Fibroblast of upper back skin (primary cell): ENCODE results near the gene TOLLIP.
A peak's percentile ranks its signal among the peaks of the same experiment; 100 is the strongest.
"Not testable (repeated sequence)": the region's sequence is repeated elsewhere in the genome, so short reads cannot be mapped to it uniquely, and the experiment has no call there.

Experiments
- DNase-seq: peaks from one replicate; pipeline ENCODE4 v3.0.0-alpha.2; 2013

The TOLLIP gene

GRCh38 chr11:1309498-1310317, at the start of gene TOLLIP:
TOLLIP (minus strand) TSS chr11:1309632; CDS start chr11:1309498, 134 bp downstream.
- peak; percentile 92 for DNase-seq

DNA sequence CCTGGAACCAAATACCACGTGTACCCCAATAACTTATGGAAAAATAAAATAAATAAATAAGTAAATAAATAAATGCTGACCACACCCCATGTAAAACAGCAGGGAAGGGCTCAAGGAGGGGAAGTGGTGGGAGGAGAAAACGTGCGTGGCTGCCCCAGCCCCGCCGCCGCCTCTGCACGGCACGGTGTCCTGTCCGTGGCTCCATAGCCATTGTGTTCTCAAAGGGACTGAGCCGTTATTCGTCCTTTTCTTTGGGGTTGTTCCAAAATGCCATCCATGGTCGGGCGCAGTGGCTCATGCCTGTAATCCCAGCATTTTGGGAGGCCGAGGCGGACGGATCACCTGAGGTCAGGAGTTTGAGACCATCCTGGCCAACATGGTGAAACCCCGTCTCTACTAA, 49.5 kb upstream of the TOLLIP start:
- not testable (repeated sequence) for DNase-seq

DNA sequence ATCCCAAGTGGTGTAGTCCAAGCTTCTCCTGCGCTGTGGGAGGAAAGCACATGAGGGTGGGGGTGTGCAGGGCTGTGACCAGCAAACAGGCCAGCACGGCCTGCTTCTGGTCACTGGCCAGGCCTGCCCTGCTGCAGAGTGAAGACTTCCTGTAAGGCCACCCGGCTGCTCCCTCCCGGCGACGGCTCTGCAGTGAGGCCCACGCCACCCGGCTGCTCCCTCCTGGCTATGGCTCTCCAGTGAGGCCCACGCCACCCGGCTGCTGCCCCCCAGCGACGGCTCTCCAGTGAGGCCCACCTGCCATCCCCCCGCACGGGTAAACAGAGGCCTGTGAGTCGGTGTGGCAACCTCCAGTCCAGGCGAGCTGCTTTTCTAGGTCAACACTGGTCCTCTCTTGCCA, 48.9 kb upstream of the TOLLIP start:
- no peak for DNase-seq

- DNase-seq = no peak
Measured at GRCh38 chr11:1356478-1356960, 47.1 kb upstream of the TOLLIP start.

- DNase-seq = no peak
Measured at GRCh38 chr11:1356007-1356435, 46.6 kb upstream of the TOLLIP start.

- no peak for DNase-seq
Measured at GRCh38 chr11:1354125-1354938, 44.9 kb upstream of the TOLLIP start.

DNA sequence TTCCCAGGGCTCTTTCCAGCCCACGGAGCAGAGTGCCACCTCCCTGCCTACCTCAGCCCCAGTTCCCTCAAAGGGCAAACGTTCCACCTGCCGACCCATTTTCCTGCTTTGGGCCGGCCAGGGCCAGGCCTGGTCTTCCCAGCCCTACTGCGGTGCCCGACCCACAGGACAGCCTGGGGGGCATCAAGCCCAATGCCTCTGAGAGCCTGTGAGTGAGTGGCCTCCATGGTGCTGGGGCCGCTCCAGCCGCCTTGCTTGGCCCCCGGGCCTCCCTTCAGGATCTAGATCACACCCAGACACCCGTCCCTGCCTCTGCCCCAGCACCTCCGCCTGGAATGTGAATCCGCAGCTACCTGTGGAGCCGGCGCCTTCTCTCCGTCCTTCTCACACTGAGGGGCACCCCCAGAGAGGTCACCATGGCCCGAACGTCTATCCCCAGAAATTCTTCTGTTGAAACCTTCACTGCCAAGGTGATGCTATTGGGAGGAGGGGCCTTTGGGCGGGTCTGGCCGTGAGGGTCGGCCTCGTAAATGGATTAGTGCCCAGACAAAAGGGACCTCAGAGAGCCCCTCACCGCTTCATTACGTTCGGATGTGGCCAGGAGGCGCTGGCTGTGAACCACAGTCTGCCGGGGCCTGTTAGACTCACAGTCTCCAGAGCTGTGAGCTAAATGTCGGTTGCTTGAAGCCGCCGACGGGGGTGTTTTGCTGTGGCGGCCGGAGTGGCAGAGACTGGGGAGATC, 44.1 kb upstream of the TOLLIP start:
- no peak for DNase-seq

- no peak for DNase-seq
Measured at GRCh38 chr11:1352696-1353382, 43.4 kb upstream of the TOLLIP start.

GRCh38 chr11:1351278-1351937, 42.0 kb upstream of the TOLLIP start:
- DNase-seq = no peak

DNA sequence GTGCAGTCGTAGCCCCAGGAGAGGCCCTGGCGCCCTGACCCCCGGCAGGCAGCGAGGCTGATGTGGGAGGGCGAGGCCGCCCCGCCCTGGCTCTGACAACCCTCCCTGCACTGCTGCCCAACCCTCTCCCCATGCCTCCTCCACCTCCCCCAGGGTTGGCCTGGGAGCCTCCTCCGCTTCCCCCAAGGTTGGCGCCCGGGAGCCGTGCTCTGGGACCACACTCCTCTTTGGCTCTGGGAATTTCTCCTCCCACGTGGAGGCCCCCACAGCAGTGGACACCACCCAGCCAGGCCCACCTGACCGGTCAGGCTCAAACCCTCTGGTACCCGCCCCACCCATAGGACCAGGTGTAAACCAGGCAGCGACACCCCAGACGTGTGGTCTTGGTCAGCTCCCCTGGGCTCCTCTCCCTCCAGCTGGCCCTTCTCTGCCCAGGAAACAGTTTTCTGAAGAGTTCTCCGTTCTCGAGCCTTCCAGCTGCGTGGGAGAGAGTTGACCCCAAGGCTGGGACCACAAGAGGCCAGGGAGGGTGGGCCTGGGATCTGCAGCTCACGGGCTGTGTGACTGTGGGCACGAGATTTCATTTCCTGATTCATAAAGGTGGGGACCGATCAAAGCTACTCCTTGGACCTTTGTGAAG, 40.8 kb upstream of the TOLLIP start:
- no peak for DNase-seq

DNA sequence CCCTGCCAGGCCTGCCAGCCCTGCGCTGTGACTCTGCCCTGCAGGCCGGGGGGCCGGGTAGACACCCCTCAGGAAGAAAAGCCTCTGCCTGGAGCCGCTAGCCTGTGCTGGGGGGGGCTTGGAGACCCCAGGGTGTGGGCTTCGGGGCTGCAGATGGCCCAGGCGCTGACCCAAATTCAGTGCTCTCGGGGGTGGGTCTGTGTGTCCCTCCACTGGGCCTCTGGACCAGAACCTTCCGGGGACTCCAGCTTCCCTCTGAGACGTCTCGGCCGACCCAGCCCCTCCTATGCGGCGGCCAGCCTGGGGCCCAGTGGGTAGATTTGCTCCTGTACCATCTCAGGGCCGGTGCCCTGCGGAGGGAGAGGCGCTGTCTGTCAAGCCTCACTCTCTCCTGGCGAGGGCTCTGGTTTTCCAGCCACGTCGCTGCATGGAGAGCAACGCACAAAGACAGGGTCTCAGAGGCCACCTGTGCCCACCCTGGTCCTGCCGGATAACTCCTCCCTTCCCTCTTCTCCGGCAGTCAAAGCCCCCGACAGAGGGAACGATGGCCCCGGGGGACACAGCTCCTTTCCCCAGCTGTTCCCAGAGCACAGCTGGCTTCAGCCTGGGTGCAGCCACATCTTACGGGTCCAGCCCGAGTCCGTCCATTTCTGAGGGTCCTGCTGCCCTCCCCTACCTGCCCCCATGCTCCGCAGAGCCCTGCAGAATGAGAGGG, 40.1 kb upstream of the TOLLIP start:
- DNase-seq = no peak

DNA sequence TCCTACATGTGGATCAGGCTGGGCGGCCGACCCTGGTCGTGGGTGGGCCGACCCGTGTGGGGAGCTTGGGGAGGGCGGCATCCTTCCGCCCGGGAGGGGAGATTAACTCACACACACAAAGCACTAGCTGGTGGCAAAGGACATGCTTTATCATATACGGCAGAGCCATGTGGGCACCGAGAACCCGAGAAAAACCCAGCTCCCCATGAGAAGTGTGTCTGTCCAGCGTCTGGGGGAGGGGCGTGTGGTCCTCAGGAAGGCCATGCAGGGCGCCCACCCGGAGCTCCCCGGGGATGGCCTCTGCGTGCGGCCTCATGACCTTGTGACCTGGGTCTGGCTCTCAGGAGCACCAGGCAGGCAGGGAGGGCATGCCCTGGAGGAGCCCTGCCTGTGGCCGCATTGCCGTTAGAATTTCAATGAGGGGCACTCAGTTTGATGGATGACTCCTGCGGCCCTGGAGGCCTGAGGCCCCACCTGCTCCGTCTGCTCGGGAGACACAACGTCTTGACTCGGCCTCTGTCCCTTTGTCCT, 39.4 kb upstream of the TOLLIP start:
- no peak for DNase-seq

DNA sequence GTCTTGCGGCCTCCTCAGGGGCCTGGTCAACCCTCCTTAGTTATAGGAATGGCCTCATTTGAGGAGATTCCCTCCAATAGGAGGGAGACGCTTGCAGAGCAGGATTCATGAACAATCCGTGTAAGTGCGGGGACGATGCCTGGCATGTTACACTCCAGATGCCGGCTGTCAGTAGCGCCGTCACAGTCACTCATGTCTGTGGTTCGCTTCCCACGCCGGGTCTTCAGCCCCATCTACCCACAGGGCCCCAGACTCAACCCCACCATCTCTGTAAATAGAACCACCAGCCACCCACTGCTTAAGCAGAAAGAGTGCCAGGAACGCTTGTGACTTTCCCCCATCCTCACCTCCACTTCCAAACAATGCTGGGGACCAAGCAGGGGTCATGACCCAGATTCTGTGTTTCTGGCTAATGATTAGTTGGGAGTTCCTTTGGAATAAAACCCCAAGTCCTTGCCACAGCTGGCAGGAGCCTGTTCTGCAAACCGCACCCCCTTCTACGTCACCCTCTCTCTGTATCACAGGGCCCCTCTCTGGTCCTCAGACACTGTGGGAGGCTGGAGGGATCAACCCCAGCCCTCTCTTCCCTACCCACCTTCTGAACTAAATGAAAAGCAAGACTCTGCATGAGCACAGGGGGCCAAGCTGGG, 38.8 kb upstream of the TOLLIP start:
- no peak for DNase-seq

GRCh38 chr11:1347411-1347999, 38.1 kb upstream of the TOLLIP start:
- not testable (repeated sequence) for DNase-seq

DNA sequence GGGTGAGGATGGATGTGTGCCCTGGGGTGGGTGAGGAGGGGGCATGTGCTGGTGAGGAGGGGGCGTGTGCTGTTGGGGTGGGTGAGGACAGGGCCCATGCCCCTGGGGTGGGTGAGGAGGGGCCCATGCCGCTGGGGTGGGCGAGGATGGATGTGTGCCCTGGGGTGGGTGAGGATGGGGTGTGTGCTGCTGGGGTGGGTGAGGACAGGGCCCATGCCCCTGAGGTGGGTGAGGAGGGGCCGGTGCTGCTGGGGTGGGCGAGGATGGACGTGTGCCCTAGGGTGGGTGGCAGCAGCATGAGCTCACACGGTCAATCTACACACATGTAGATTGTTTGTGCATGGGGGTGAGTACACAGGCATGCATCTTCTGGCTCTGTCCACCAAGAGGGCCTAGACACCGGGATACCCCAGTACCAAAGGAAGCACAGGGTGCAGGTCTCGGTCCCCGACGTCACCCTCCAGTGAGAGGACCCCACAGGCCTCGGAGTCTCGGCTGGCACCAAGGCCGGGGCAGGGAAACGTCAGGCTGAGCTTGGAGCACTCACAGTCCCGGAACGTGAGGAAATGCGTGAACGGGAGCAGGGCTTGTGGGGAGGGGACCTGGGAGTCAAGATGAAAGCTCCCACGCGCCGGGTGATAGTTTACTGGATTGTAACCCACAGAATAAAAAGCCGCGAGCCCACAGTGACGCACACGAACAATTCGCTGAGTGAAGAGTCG, 37.4 kb upstream of the TOLLIP start:
- no peak for DNase-seq

GRCh38 chr11:1345737-1346513, 36.5 kb upstream of the TOLLIP start:
- no peak for DNase-seq

GRCh38 chr11:1344056-1344635, 34.7 kb upstream of the TOLLIP start:
- no peak for DNase-seq
